Kidney (tissue), 14 donors: ENCODE results near the gene TMEM150B. TPM values are rescaled to one million over a fixed set of nuclear protein-coding genes. Genes with fewer than 3 reads are reported as not detected.

Source experiments
- DNase-seq, 5 donors: peaks; one replicate each; pipeline ENCODE4 v3.0.0-alpha.2; 2013 to 2020
- FAIRE-seq: peaks from 2 replicates; lab custom pipeline; 2012; peaks lifted over from hg19 to GRCh38; lab: Jason Lieb, UNC
- H3K27ac ChIP-seq, 2 donors: one replicate each; pipeline ENCODE4 v1.7.0; 2013; ENCODE audit warnings: low read depth in 2 of 2, low read length in 2 of 2, inconsistent platforms in 1 of 2
- H3K27me3 ChIP-seq: one replicate; pipeline ENCODE4 v1.7.1; 2013; ENCODE audit warnings: low read length, inconsistent platforms; ENCODE audit not compliant: control insufficient read depth, insufficient read depth
- H3K36me3 ChIP-seq, 3 donors: one replicate each; pipeline versions ENCODE4 v1.7.0 to v1.7.1; 2013; ENCODE audit warnings: low read length in 3 of 3, control low read depth in 1 of 3, inconsistent platforms in 1 of 3; ENCODE audit not compliant: insufficient read depth in 3 of 3, control insufficient read depth in 2 of 3
- H3K4me1 ChIP-seq, 3 donors: one replicate each; pipeline versions ENCODE4 v1.7.0 to v1.7.1; 2013; ENCODE audit warnings: low read length in 3 of 3, inconsistent platforms in 1 of 3, low read depth in 1 of 3; ENCODE audit not compliant: control insufficient read depth in 2 of 3, insufficient read depth in 2 of 3
- H3K4me3 ChIP-seq, 3 donors: one replicate each; pipeline versions ENCODE4 v1.7.0 to v1.8.1; 2013; ENCODE audit warnings: low read length in 3 of 3, control low read depth in 1 of 3, inconsistent platforms in 1 of 3
- H3K9ac ChIP-seq, 3 donors: one replicate each; pipeline versions ENCODE4 v1.7.0 to v1.7.1; 2013; ENCODE audit warnings: low read length in 3 of 3, control low read depth in 1 of 3, inconsistent platforms in 1 of 3
- H3K9me3 ChIP-seq, 3 donors: one replicate each; pipeline versions ENCODE4 v1.7.0 to v1.7.1; 2013; ENCODE audit warnings: low read length in 3 of 3, control low read depth in 1 of 3, inconsistent platforms in 1 of 3; ENCODE audit not compliant: control insufficient read depth in 2 of 3, insufficient read depth in 1 of 3
- CTCF ChIP-seq: IDR thresholded peaks from 3 replicates; pipeline ENCODE4 v1.5.1; 2012; ENCODE audit warnings: mild to moderate bottlenecking, moderate library complexity, borderline replicate concordance; ENCODE audit not compliant: insufficient read depth; ENCODE audit errors: extremely low read depth
- intact Hi-C: fragments of 100-400 bp; cut with DNase I; formaldehyde crosslinking; loops from one replicate; pipeline ENCODE4 v1.11.1; 2022
- polyA plus RNA-seq: library from polyadenylated mRNA; stranded (reverse); fragments of 350-450 nt; fragmentation: Illumina TruSeq; extraction: RNeasy Lipid Tissue Mini Kit (QIAGEN cat#74804); gene quantifications from one replicate; pipeline ENCODE4 v1.2.3, GENCODE V29; 2014; ENCODE audit warnings: low read depth, low replicate concordance; ENCODE audit not compliant: insufficient read depth
- total RNA-seq: library from RNA; stranded (reverse); fragmentation: NEBNext Ultra II Directional; extraction: Animal tissue kit (Norgen Biotek cat#: 25700); gene quantifications from one replicate; pipeline ENCODE4 v1.2.1, GENCODE V29; 2021
- donor health status: control.
- donor health status: control.
- donor health status: control.
- donor health status: control.
- donor health status: control.
- donor health status: DM: yes; HTN: yes; CAD: no.
- donor health status: Normal renal cell carcinoma (clear cell type).

The TMEM150B gene
- total and polyA plus RNA-seq, 2 donors from 2014 or later, result 3.6 to 5.4 TPM

- TF ChIP-seq CTCF, result no peak
- no peaks in the 10 kb centered on the region for H3K4me1 ChIP-seq
- FAIRE-seq, result no peak
- H3K9me3 ChIP-seq, result no peaks in the 10 kb centered on the region
- intact Hi-C loops, result no loop called here
- peak in 1 of 5 donors; percentile 64 for DNase-seq
- peak overlapping the region in 1 of 3 donors; percentile 61 for H3K9ac ChIP-seq
- no peaks in the 10 kb centered on the region for H3K27me3 ChIP-seq
- H3K36me3 ChIP-seq, result peaks cover 0 to 2% (median 0%) of the 10 kb centered on the region in 3 donors
- peak overlapping the region in 1 of 3 donors; percentile 55 for H3K4me3 ChIP-seq
- no peak overlapping the region for H3K27ac ChIP-seq
Measured at GRCh38 chr19:55302318-55302703, 22.8 kb downstream of the TMEM150B start.

GRCh38 chr19:55301459-55302317 lies 23.5 kb downstream of the TMEM150B start:
- intact Hi-C loops, result no loop called here
- H3K27ac ChIP-seq, result no peak overlapping the region
- TF ChIP-seq CTCF, result peak; percentile 92

GRCh38 chr19:55300886-55301458 lies 24.2 kb downstream of the TMEM150B start:
- DNase-seq, result no peak
- FAIRE-seq, result no peak
- intact Hi-C loops, result no loop called here
- Histone ChIP-seq H3K9ac (no peak overlapping the region), H3K4me1 (no peaks in the 10 kb centered on the region), H3K36me3 (no peaks in the 10 kb centered on the region), H3K27ac (no peak overlapping the region), H3K9me3 (no peaks in the 10 kb centered on the region), H3K27me3 (no peaks in the 10 kb centered on the region), H3K4me3 (no peak overlapping the region)
- TF ChIP-seq CTCF, result no peak

More at GRCh38 chr19:55301459-55302317, 23.5 kb downstream of the TMEM150B start:
- H3K9ac ChIP-seq, result peak overlapping the region in 2 of 3 donors; percentile 10 to 61
- FAIRE-seq, result no peak
- peaks cover 0 to 2% (median 0%) of the 10 kb centered on the region in 3 donors for H3K36me3 ChIP-seq
- H3K4me1 ChIP-seq, result no peaks in the 10 kb centered on the region
- peak; percentile 89 to 93 (median 93) for DNase-seq
- peak overlapping the region; percentile 25 to 63 (median 55) for H3K4me3 ChIP-seq
- no peaks in the 10 kb centered on the region for H3K9me3 ChIP-seq
- no peaks in the 10 kb centered on the region for H3K27me3 ChIP-seq
